NCI-H187 treated with DMSO at 0.1 percent for 48 hours (cell line): Measurements from ENCODE around the gene SPTA1.

Source experiments
- DNase-seq: peaks from one replicate; lab custom pipeline; 2025; lab: John Stamatoyannopoulos, UW

Gene SPTA1

DNA sequence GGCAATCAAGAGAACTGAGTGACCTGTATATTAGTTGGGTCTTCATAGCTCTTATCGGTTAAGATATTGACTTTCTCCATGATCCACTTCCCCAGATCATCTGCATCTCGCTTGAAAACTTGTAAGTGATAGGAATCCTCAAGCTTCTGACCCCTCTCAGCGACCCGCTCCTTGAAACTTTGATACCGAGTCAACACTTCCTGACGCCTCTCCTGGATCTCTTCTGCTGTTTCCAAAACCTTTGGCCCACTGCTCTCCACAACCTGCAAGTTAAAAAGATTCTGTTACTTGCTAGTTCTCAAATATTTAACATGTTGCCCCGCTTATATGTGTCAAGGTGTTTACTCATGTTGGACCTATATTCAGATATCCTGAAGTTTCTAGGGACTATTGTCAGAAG, 1.4 kb downstream of the SPTA1 start:
- DNase-seq, result no peak

- DNase-seq, result no peak
Observed at GRCh38 chr1:158681606-158682005, 4.9 kb downstream of the SPTA1 start.

DNA sequence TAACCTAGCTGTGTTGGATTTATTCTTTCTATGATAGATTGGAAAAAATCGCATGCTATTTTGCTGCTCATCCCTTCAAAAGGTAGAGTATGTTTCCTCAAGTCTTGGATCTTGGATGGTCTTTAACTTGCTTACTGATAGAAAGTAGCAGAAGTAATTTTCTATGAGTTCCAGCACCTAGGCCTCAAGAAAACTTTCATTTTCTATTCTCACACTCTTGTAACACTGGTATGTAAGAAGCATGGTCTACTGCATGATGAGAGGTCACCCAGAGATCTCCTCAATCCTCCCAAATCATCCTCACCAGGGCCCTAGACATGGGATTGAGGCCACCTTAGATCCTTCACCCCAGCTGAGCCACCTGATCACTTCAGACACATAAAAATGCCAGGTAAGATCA, 7.2 kb downstream of the SPTA1 start:
- no peak for DNase-seq

- DNase-seq, result no peak
Observed at GRCh38 chr1:158675563-158676323, 10.8 kb downstream of the SPTA1 start.

DNA sequence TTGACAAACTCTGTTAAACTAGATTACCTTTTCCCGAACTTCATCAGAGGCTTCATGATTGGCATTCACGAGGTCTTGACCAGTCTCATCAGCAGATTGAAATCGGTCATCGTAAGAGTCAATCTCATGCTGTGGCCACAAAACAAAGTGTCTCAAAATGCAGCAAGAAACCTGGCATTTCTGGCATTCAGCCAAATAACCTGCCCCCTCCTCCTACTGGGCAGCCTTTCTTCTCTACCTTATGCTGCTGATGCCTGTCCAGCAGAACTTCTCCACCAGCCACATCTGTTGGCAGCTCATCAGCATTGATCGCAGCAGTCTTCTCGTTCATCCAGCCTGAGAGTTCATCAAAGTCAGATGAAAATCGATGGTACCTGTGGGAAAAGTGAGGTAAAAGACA, 12.2 kb downstream of the SPTA1 start:
- no peak for DNase-seq

- DNase-seq, result no peak
Observed at GRCh38 chr1:158666037-158666436, 20.5 kb downstream of the SPTA1 start.

GRCh38 chr1:158654571-158654970, 31.9 kb downstream of the SPTA1 start:
- no peak for DNase-seq

DNA sequence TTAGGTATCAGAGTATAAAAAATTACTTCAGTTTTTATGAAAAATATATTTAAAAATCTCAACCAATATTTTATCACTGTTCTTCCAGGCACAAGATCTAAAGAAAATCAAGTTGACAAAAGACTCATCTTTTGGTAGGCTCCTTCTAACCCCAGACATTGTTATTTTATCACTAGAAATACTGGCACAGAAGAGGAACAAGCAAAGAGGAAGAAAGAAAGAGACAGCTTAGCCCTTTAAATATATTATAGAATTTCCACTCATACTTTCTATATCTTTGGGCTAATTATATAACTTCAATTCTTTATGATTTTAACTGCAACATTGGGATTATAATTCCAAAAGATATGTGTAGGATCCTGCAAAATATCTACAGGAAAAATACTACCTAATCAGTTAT, 32.4 kb downstream of the SPTA1 start:
- DNase-seq, result no peak

- DNase-seq, result no peak
Observed at GRCh38 chr1:158652721-158653334, 33.7 kb downstream of the SPTA1 start.

- no peak for DNase-seq
Observed at GRCh38 chr1:158649052-158649451, 37.5 kb downstream of the SPTA1 start.

DNA sequence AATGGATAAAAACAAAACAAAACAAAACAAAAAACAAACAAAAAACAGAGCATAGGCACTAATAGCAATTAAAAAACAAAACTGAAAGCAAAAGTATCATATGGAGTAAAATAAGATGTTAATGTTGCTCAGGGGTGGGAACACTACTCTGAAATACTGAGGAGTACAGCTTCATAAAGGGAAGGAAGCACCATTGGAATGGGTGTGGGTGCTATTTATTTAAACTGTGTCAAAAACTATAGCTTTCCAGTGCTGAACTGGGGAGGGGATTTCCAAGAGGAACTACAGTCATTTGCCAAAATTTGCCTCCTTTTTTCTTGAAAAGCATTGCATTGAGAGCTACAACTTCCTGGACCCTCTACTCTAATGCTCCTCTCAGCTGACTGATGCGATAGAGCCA, 40.0 kb downstream of the SPTA1 start:
- no peak for DNase-seq

DNA sequence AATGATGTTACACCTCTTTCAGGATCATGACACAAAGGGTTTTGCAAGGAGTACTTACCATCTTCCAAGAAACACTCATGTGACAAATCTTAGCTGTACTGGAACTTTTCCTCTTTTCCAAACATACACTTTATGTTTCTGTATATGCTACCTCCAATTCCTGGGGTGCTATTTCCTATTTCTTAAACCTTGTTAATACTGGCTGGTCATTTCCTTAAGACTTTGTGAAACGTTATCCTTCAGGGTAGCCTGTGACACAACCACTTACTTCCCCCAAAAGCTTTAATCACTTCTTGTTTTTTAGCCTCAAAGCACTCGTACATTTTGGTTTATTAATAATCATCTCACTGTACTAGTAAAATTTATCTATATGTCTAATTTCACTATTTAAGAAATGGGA, 42.1 kb downstream of the SPTA1 start:
- DNase-seq, result no peak

DNA sequence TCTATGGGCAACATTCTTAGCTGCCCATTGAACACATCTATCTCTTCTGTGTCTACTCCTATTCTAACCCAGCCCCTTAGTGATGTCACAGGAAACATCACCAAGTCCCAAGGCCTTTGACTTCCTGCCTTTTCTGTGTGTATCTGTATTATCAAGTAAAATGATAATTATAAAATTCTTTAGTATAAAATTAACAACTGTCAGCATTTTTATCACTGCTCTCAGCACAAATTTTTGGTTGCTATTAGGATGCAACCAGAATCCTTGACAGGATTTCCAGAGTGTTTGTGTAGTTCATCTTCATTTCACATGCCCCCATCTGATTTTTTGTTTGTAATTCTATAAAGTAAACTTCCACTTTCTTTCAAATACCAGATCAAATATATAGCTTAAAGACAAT, 47.6 kb downstream of the SPTA1 start:
- no peak for DNase-seq

DNA sequence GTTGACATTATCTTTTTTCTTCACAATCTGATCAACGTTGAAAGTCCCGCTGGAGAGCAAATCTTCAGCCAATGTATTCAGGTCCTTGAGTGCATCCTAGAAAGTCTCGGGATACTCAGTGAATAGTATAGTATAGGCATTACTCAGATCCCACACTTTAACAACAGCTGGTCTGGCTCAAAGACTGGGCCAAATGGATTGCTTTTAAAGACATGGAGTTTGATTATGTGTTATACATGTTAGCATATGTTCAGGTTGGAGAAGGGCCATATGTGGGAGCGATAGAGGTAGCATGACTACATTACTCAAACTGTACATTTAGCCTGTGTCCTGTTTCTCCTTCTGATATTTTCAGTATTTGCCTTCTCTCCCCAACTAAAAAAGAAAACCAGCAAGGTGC, 48.4 kb downstream of the SPTA1 start:
- DNase-seq, result no peak

GRCh38 chr1:158613764-158614163, 72.8 kb downstream of the SPTA1 start:
- DNase-seq, result no peak

GRCh38 chr1:158611916-158612315, 74.6 kb downstream of the SPTA1 start:
- DNase-seq, result no peak

GRCh38 chr1:158607296-158607695, 79.2 kb downstream of the SPTA1 start:
- DNase-seq, result no peak

DNA sequence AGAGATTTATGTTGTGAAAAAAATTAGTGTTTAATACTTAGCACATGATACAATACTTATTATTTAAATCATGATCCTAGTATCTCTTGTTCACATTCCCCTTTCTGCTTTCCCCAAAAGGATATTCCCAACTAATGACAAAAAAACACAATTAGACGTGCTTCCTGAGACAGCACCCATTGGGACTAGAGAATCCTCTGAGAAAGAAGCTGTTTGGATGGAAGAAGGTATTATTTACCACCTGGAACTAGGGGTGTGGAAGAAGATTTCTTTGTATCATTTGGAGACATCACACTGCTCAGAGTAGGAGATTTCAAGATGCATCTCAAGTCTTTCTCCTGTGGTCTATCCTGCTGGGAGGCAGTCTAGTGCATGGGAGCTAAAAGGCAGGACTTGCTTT, 81.5 kb downstream of the SPTA1 start, which contains the start of gene OR10Z1:
TSS of gene OR10Z1 (plus strand) at position 301 of the 400 bp plus-strand sequence. CDS start 1,171 bp downstream, outside the sequence.
- DNase-seq, result no peak

DNA sequence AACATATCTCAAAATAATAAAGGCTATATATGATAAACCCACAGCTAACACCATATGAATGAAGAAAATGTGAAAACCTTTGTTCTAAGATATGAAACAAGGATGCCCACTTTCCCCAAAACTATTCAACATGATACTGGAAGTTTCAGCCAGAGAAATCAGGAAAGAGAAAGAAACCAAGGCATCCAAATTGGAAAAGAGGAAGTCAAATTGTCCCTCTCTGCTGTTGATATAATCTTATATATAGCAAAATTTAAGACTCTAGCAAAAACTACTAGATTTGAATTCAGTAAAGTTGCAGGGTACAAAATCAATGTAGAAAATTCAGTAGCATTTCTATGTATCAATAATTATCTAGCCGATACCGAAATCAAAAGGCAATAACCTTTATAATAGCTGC, 85.8 kb downstream of the SPTA1 start:
- DNase-seq, result no peak

DNA sequence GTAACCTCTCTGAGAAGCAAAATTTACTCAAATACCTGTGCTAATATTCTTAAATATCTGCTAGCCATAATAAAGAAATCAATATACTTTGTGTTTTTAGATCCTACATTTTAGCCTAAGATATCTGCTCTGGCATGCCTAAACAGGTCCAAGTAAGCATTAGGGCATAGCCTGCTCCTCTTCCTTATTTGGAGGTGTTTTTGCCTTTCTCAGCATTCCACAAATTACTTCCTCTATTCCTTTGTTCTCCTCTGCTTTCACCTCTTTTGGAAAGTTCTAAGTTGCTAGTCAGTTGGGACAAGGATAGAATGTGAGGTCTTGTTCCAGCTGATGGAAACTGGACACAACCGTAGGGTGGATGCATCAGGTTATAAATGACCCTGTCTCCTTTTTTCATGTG, 99.6 kb downstream of the SPTA1 start:
- no peak for DNase-seq

GRCh38 chr1:158583962-158584361, 102.6 kb downstream of the SPTA1 start:
- no peak for DNase-seq

GRCh38 chr1:158579733-158580132, 106.8 kb downstream of the SPTA1 start, which contains the start of gene OR10X1:
OR10X1 (minus strand) TSS chr1:158579899; CDS start chr1:158579899, 0 bp downstream.
- DNase-seq, result no peak

- no peak for DNase-seq
Observed at GRCh38 chr1:158577561-158577960, 109.0 kb downstream of the SPTA1 start.

GRCh38 chr1:158572226-158572625, 114.3 kb downstream of the SPTA1 start:
- DNase-seq, result no peak
